B cell (primary cell): Measurements from ENCODE around the gene CRTAP.

ENCODE experiments used
- CTCF ChIP-seq: fragments of 200-600 bp; IDR thresholded peaks from one replicate; pipeline ENCODE4 v1.8.0; 2022; ENCODE audit warnings: antibody characterized with exemption, mild to moderate bottlenecking
- EZH2 ChIP-seq: IDR thresholded peaks from 2 replicates; pipeline ENCODE4 v1.6.1; 2012; ENCODE audit warnings: borderline replicate concordance, low read depth, mild to moderate bottlenecking, moderate library complexity, low read length; ENCODE audit not compliant: insufficient read depth, poor library complexity, severe bottlenecking

DNA sequence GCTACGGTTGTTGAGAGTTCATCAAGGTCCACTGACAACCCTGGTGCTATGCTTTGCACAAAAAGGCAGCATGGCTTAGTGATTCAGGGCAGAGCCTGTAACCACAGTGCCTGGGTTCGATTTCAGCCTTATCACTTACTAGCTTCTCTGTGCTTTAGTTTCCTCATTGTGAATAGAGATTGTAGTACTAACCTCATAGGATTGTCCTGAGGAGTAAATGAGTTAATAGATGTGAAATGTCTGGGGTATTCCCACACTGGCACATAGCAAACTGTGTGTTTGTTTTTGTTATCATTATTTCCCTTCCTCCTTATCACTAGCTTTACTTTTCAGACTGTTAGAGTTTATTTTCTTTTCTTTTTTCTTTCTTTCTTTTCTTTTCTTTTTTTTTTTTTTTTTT lies 16.3 kb downstream of the CRTAP start:
- TF ChIP-seq CTCF: no peak
- TF ChIP-seq EZH2: no peak
